ENCODE results near the gene NFE2L2. TPM values are rescaled to one million over a fixed set of nuclear protein-coding genes. Genes with fewer than 3 reads are reported as not detected.

Gene NFE2L2
- total RNA-seq, 2 experiments from 2014 or later, result 26.2 to 58.6 TPM

DNA sequence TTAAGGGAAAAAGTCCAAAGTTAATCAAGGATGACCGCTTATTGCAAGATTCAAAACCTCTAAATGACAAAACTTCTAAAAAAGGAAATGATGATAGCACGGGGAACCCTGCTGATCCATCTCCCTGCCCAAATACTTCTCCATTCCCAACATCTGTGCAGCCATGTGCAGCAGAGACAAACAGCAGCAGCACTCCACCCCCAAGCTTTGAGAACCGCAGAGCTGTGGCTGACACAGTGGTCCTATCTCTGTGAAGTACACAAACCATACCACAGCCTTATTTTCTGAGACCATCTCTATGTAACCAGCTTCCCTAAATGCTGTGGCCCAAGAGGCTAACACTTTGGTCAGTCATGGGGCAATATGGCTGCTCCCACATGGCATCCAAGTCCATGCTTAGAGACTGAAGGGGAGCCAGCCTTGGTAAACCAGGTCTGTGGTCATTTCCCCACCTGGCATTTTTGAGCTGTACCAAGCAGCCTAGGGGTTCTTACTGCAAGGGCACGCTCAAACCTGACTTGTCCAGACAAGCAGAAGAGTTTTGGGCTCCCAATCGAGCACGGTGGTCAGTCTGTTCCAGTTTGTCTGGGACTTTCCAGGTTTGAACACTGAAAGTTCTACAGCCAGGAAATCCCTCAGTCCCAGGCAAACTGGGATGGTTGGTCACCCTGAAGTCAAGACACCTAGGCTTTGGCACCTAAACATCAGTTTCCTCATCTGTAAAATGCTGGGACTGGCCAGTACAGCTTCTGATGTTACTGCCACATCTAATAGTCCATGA is 17.1 kb upstream of the NFE2L2 start:
- no TSS peak for BruUV-seq (replicated peaks)
- TF ChIP-seq, protein P1, sequence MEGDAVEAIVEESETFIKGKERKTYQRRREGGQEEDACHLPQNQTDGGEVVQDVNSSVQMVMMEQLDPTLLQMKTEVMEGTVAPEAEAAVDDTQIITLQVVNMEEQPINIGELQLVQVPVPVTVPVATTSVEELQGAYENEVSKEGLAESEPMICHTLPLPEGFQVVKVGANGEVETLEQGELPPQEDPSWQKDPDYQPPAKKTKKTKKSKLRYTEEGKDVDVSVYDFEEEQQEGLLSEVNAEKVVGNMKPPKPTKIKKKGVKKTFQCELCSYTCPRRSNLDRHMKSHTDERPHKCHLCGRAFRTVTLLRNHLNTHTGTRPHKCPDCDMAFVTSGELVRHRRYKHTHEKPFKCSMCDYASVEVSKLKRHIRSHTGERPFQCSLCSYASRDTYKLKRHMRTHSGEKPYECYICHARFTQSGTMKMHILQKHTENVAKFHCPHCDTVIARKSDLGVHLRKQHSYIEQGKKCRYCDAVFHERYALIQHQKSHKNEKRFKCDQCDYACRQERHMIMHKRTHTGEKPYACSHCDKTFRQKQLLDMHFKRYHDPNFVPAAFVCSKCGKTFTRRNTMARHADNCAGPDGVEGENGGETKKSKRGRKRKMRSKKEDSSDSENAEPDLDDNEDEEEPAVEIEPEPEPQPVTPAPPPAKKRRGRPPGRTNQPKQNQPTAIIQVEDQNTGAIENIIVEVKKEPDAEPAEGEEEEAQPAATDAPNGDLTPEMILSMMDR (conservative IDR thresholded peaks at IDR 0.05; ENCODE audit: low read length), result no peak
- no peak for TF ChIP-seq EZH2phosphoT487 (IDR thresholded peaks at IDR 0.05; ENCODE audit: borderline replicate concordance, low read depth, low read length)
- intact Hi-C loops (cut with micrococcal nuclease; ENCODE audit: unreplicated experiment), result no loop called here
- Histone ChIP-seq H3K4me2 (ENCODE audit: low read length) (no peak overlapping the region), H3K79me2 (ENCODE audit: insufficient read depth, low read depth, low read length) (no peaks in the 10 kb centered on the region), H3K9me2 (ENCODE audit: insufficient read depth, low read length) (no peaks in the 10 kb centered on the region), H3K9me3 (ENCODE audit: low read length) (no peaks in the 10 kb centered on the region), H3K36me3 (ENCODE audit: insufficient read depth, low read length) (no peaks in the 10 kb centered on the region), H3K4me1 (ENCODE audit: insufficient read depth, low read length, poor library complexity, severe bottlenecking) (no peaks in the 10 kb centered on the region), H2AFZ (ENCODE audit: low read length) (no peak overlapping the region), H3K4me3 (ENCODE audit: low read depth, low read length, poor library complexity, severe bottlenecking) (no peak overlapping the region), H3K27ac (ENCODE audit: low read depth, low read length, poor library complexity, severe bottlenecking) (no peak overlapping the region), H4K20me1 (ENCODE audit: insufficient read depth, low read length) (no peaks in the 10 kb centered on the region)
- DNase-seq (ENCODE audit: low spot score), result no peak
- ChIA-PET POLR2A (interaction anchor here (0.6 to 3.0 kb wide), 6 partner anchors 10 to 360 kb away, joined by 3 to 7 read pairs (median 4); no protein-coding TSS in a partner anchor), CTCF (ENCODE audit: unreplicated experiment) (interaction anchor here (1.2 kb wide), 1 partner anchor 116 kb away, joined by 4 read pairs; no protein-coding TSS in a partner anchor)

DNA sequence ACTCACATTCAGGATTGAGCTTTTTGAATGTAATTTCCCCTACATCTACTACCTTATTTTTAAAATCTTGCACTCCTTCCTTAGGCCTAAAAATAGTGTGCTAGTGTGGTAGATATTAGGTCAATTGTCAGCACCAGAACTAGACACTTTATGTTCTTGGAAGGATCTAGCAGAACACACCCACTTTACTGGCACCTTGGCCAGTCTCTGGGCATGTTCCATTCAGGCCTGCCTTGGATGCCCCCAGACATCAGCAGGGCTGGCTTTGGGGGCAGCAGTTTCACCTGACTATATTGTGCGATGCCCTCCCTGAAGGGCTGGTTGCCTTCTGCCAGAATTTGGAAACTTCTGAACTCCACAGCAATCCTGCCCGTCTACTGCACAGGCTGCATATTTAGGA is 15.3 kb upstream of the NFE2L2 start:
- no peak for DNase-seq (ENCODE audit: low spot score)
- no peak overlapping the region for H2AFZ ChIP-seq (ENCODE audit: low read length)
- TF ChIP-seq, protein P1 (conservative IDR thresholded peaks at IDR 0.05; ENCODE audit: low read length), result no peak
- TF ChIP-seq EZH2phosphoT487 (IDR thresholded peaks at IDR 0.05; ENCODE audit: borderline replicate concordance, low read depth, low read length), result no peak
- no peaks in the 10 kb centered on the region for H3K79me2 ChIP-seq (ENCODE audit: insufficient read depth, low read depth, low read length)
- intact Hi-C loops (cut with micrococcal nuclease; ENCODE audit: unreplicated experiment), result no loop called here
- ChIA-PET POLR2A (interaction anchor here (0.8 to 1.6 kb wide), 3 partner anchors 13 to 46 kb away, joined by 3 to 5 read pairs (median 3); no protein-coding TSS in a partner anchor), CTCF (ENCODE audit: unreplicated experiment) (no interaction called here)
- H3K4me3 ChIP-seq (ENCODE audit: low read depth, low read length, poor library complexity, severe bottlenecking), result no peak overlapping the region
- H3K36me3 ChIP-seq (ENCODE audit: insufficient read depth, low read length), result no peaks in the 10 kb centered on the region
- BruUV-seq (replicated peaks), result no TSS peak
- H3K9me3 ChIP-seq (ENCODE audit: low read length), result no peaks in the 10 kb centered on the region
- no peaks in the 10 kb centered on the region for H4K20me1 ChIP-seq (ENCODE audit: insufficient read depth, low read length)
- no peak overlapping the region for H3K4me2 ChIP-seq (ENCODE audit: low read length)
- H3K27ac ChIP-seq (ENCODE audit: low read depth, low read length, poor library complexity, severe bottlenecking), result no peak overlapping the region
- H3K4me1 ChIP-seq (ENCODE audit: insufficient read depth, low read length, poor library complexity, severe bottlenecking), result no peaks in the 10 kb centered on the region
- no peaks in the 10 kb centered on the region for H3K9me2 ChIP-seq (ENCODE audit: insufficient read depth, low read length)

DNA sequence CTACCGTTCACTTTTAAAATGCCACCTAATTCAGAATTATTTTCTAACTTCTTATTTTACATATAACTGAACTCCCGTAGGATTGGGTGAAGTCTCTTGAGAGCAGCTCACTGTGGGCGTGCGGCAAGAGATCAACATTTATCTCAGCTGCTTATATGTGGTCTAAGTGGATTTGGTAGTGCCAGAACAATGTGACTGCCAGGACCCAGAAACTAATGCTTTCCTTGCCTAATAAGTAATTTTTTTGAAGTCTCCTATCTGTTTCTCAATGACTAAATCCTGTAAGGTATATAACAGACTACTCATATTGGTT is 11.2 kb upstream of the NFE2L2 start:
- H3K9me3 ChIP-seq (ENCODE audit: low read length), result no peaks in the 10 kb centered on the region
- no peak overlapping the region for H2AFZ ChIP-seq (ENCODE audit: low read length)
- no peak overlapping the region for H3K27ac ChIP-seq (ENCODE audit: low read depth, low read length, poor library complexity, severe bottlenecking)
- POLR2A ChIA-PET, result no interaction called here
- DNase-seq (ENCODE audit: low spot score), result no peak
- H3K79me2 ChIP-seq (ENCODE audit: insufficient read depth, low read depth, low read length), result no peaks in the 10 kb centered on the region
- intact Hi-C loops (cut with micrococcal nuclease; ENCODE audit: unreplicated experiment), result no loop called here
- H3K36me3 ChIP-seq (ENCODE audit: insufficient read depth, low read length), result no peaks in the 10 kb centered on the region
- H4K20me1 ChIP-seq (ENCODE audit: insufficient read depth, low read length), result no peaks in the 10 kb centered on the region
- TF ChIP-seq, protein P1 (conservative IDR thresholded peaks at IDR 0.05; ENCODE audit: low read length), result no peak
- no peak for TF ChIP-seq EZH2phosphoT487 (IDR thresholded peaks at IDR 0.05; ENCODE audit: borderline replicate concordance, low read depth, low read length)
- no peak overlapping the region for H3K4me2 ChIP-seq (ENCODE audit: low read length)
- no TSS peak for BruUV-seq (replicated peaks)
- CTCF ChIA-PET (ENCODE audit: unreplicated experiment), result no interaction called here
- H3K4me1 ChIP-seq (ENCODE audit: insufficient read depth, low read length, poor library complexity, severe bottlenecking), result no peaks in the 10 kb centered on the region
- no peak overlapping the region for H3K4me3 ChIP-seq (ENCODE audit: low read depth, low read length, poor library complexity, severe bottlenecking)
- no peaks in the 10 kb centered on the region for H3K9me2 ChIP-seq (ENCODE audit: insufficient read depth, low read length)
